Adrenal gland (tissue), 12 donors: Measurements from ENCODE around the gene ODAD4. TPM values are rescaled to one million over a fixed set of nuclear protein-coding genes. Genes with fewer than 3 reads are reported as not detected.
A peak's percentile ranks its signal among the peaks of the same experiment; 100 is the strongest.

Experiments used
- DNase-seq, 7 donors: peaks; one replicate each; pipeline ENCODE4 v3.0.0-alpha.2; 2019 to 2020
- H3K27ac ChIP-seq, 5 donors: fragments of 200-600 bp; sonication (generic) in 4 of 5; 1 replicate in 3 of 5; 2 replicates in 2 of 5; pipeline versions ENCODE4 v1.5.1 to v1.8.0; 2016 to 2020; ENCODE audit warnings: mild to moderate bottlenecking in 1 of 5
- H3K27me3 ChIP-seq: fragments of 200-600 bp; 2 replicates; pipeline ENCODE4 v1.8.0; 2021
- H3K36me3 ChIP-seq, 2 donors: fragments of 200-600 bp; replicated peaks in 1 of 2; 1 replicate in 1 of 2; 2 replicates in 1 of 2; pipeline versions ENCODE4 v1.5.1 to v1.8.0; 2018 to 2022
- H3K4me1 ChIP-seq, 2 donors: fragments of 200-600 bp; replicated peaks in 1 of 2; 1 replicate in 1 of 2; 2 replicates in 1 of 2; pipeline versions ENCODE4 v1.5.1 to v1.8.0; 2018 to 2021
- H3K4me3 ChIP-seq, 4 donors: fragments of 200-600 bp; sonication (generic) in 3 of 4; one replicate each; pipeline ENCODE4 v1.5.1; 2016 to 2018
- H3K9me3 ChIP-seq, 3 donors: fragments of 200-600 bp; sonication (generic) in 1 of 3; replicated peaks in 1 of 3; 1 replicate in 2 of 3; 2 replicates in 1 of 3; pipeline versions ENCODE4 v1.5.1 to v1.8.0; 2016 to 2021
- CTCF ChIP-seq, 6 experiments: fragments of 450-650 bp in 4 of 6; fragments of 200-600 bp in 2 of 6; sonication (generic) in 1 of 6; IDR thresholded peaks; 1 replicate in 5 of 6; 2 replicates in 1 of 6; pipeline versions ENCODE4 v1.5.1 to v1.8.0; 2016 to 2021; ENCODE audit warnings: antibody characterized with exemption in 6 of 6, mild to moderate bottlenecking in 2 of 6, moderate library complexity in 1 of 6
- POLR2A ChIP-seq, 2 donors: fragments of 450-650 bp; IDR thresholded peaks; one replicate each; pipeline ENCODE4 v1.6.1; 2017; ENCODE audit warnings: antibody characterized with exemption in 2 of 2, mild to moderate bottlenecking in 2 of 2, moderate library complexity in 1 of 2
- WGBS, 4 donors: extraction: QIAGEN DNeasy Blood & Tissue Kit in 2 of 4; methylation state at CpG; one replicate each; pipeline versions ENCODE4 v1.1.5 to v1.1.7; 2013 to 2017; 5-methylcytosine and 5-hydroxymethylcytosine counted together
- intact Hi-C, 2 donors: fragments of 100-400 bp; cut with DNase I; formaldehyde crosslinking; loops; one replicate each; pipeline versions ENCODE4 v1.14.1 to v1.15.0; 2022 to 2023
- polyA plus RNA-seq, 3 donors: library from polyadenylated mRNA; stranded (reverse); fragments of 200-250 nt in 2 of 3; fragments of 350-450 nt in 1 of 3; fragmentation: Illumina TruSeq in 1 of 3; extraction: RNeasy Lipid Tissue Mini Kit (QIAGEN cat#74804) in 1 of 3; gene quantifications; one replicate each; pipeline ENCODE4 v1.2.3, GENCODE V29; 2013 to 2014
- total RNA-seq, 9 donors: library from RNA; depleted of rRNA in 4 of 9; stranded (reverse); fragments of >200 nt in 4 of 9; fragments of 120-200 nt in 1 of 9; fragmentation: NEBNext Ultra II Directional in 1 of 9; extraction: Animal tissue kit (Norgen Biotek cat#: 25700) in 1 of 9; gene quantifications; one replicate each; pipeline versions ENCODE4 v1.1.0 to v1.2.4, GENCODE V29; 2013 to 2023
- donor health status: healthy with polysubstance abuse.
- donor health status: Bipolar disorder and iron deficiency.
- donor health status: DM: yes; HTN: yes; CAD: no.
- donor health status: DM: no; HTN: no; CAD: no.
- donor health status: DM: no; HTN: no; CAD: no.
- donor health status: DM: yes; HTN: yes; CAD: no.

Gene ODAD4
- total and polyA plus RNA-seq, 12 donors = 0.39 to 3.5 (median 0.61) TPM; not detected in 1

- Histone ChIP-seq H3K4me3 (peak overlapping the region in 1 of 4 donors; percentile 88), H3K4me1 (peaks cover 15 to 46% of the 10 kb centered on the region in 2 donors), H3K27me3 (no peaks in the 10 kb centered on the region), H3K36me3 (peaks cover 0 to 43% of the 10 kb centered on the region in 2 donors), H3K27ac (peak overlapping the region in 2 of 5 donors; percentile 91 to 93), H3K9me3 (no peaks in the 10 kb centered on the region)
- WGBS, 4 donors = 88 to 91% (median 89%) methylated on average over 17 to 37 of the region's 37 CpGs
- TF ChIP-seq CTCF (IDR thresholded peaks at IDR 0.05) = no peak
- no peak for TF ChIP-seq POLR2A (IDR thresholded peaks at IDR 0.05)
- intact Hi-C loops = no loop called here
- peak in 1 of 7 donors; percentile 63 for DNase-seq
Measured at GRCh38 chr17:41967921-41968578, 37.6 kb downstream of the ODAD4 start.

- Histone ChIP-seq H3K9me3 (no peaks in the 10 kb centered on the region), H3K36me3 (peaks cover 0 to 49% of the 10 kb centered on the region in 2 donors), H3K4me3 (no peak overlapping the region), H3K27ac (no peak overlapping the region), H3K27me3 (no peaks in the 10 kb centered on the region), H3K4me1 (peaks cover 21 to 53% of the 10 kb centered on the region in 2 donors)
- DNase-seq = no peak
- TF ChIP-seq POLR2A (IDR thresholded peaks at IDR 0.05) (no peak), CTCF (IDR thresholded peaks at IDR 0.05) (no peak)
- intact Hi-C loops = no loop called here
- WGBS, 4 donors = 80 to 96% (median 93%) methylated on average over 8 to 10 of the region's 10 CpGs
Measured at GRCh38 chr17:41968676-41969075, 38.3 kb downstream of the ODAD4 start.

GRCh38 chr17:41970901-41971331 lies 40.5 kb downstream of the ODAD4 start:
- 78 to 85% (median 81%) methylated on average over 4 to 5 of the region's 5 CpGs for WGBS, 4 donors
- peaks cover 18 to 60% of the 10 kb centered on the region in 2 donors for H3K4me1 ChIP-seq
- H3K9me3 ChIP-seq = no peaks in the 10 kb centered on the region
- intact Hi-C loops = no loop called here
- no peak overlapping the region for H3K4me3 ChIP-seq
- TF ChIP-seq CTCF (IDR thresholded peaks at IDR 0.05) = no peak
- no peak for TF ChIP-seq POLR2A (IDR thresholded peaks at IDR 0.05)
- peak overlapping the region in 1 of 5 donors; percentile 36 for H3K27ac ChIP-seq
- no peaks in the 10 kb centered on the region for H3K27me3 ChIP-seq
- peaks cover 0 to 70% of the 10 kb centered on the region in 2 donors for H3K36me3 ChIP-seq
- no peak for DNase-seq

- 84 to 90% (median 86%) methylated on average over 14 to 18 of the region's 18 CpGs for WGBS, 4 donors
- H3K4me1 ChIP-seq = peaks cover 17 to 66% of the 10 kb centered on the region in 2 donors
- H3K4me3 ChIP-seq = no peak overlapping the region
- H3K36me3 ChIP-seq = peaks cover 0 to 78% of the 10 kb centered on the region in 2 donors
- TF ChIP-seq POLR2A (IDR thresholded peaks at IDR 0.05) (no peak), CTCF (IDR thresholded peaks at IDR 0.05) (no peak)
- no peaks in the 10 kb centered on the region for H3K27me3 ChIP-seq
- intact Hi-C loops = no loop called here
- no peak for DNase-seq
- H3K9me3 ChIP-seq = no peaks in the 10 kb centered on the region
- peak overlapping the region in 1 of 5 donors; percentile 79 for H3K27ac ChIP-seq
Measured at GRCh38 chr17:41971721-41972523, 41.5 kb downstream of the ODAD4 start.
